Measurements from ENCODE around the gene SLFN12.

DNA sequence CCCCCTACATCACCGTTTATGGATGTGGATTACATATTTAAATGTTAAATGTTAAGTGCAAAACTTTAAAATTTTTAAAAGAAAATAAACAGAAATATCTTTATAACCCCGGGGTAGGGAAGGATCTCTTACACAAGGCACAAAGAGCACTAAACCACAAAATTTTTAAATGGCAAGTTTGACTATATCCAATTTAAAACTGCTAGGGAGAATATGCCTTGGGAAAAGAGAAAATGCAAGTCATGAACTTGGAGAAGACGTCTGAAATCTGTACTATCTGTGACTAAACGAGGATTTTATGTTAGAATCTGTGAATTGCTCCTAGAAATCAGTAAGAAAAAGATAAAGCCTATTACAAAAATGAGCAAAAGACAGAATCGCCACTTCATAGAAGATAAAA, 44.9 kb upstream of the SLFN12 start:
- TF ChIP-seq YY1 (IDR thresholded peaks at IDR 0.05; ENCODE audit: insufficient read depth, insufficient read length): no peak
- TF ChIP-seq SUZ12 (IDR thresholded peaks at IDR 0.05; ENCODE audit: extremely low read depth, insufficient read depth, insufficient read length): no peak
- TF ChIP-seq ZNF274 (IDR thresholded peaks at IDR 0.05; ENCODE audit: low read depth, low read length): no peak
